HCT116 (cell line): Measurements from ENCODE around the gene MED26. TPM values are rescaled to one million over a fixed set of nuclear protein-coding genes. Genes with fewer than 3 reads are reported as not detected.

ENCODE experiments used
- ATAC-seq: fragments of 200-7000 bp; cut with Tn5 transposase; 2 replicates; pipeline ENCODE4 v1.9.1; 2020; ENCODE audit warnings: mild to moderate bottlenecking, moderate library complexity
- BruUV-seq: library from RNA; stranded (reverse); fragments of 400-500 nt; replicated peaks from 2 replicates; lab custom pipeline; 2021; lab: Mats Ljungman, UMichigan
- CTCF ChIA-PET: fragments of 300-600 bp; sonication (Branson Sonifier 250); formaldehyde crosslinking; loops from one replicate; lab custom pipeline; 2021; ENCODE audit warnings: antibody characterized with exemption; lab: Charles Lee
- POLR2A ChIA-PET: fragments of 300-600, 350-600 bp; sonication (Branson Sonifier 250); formaldehyde crosslinking; loops from one replicate; lab custom pipeline; 2021; ENCODE audit warnings: antibody characterized with exemption; lab: Charles Lee
- RAD21 ChIA-PET, 2 experiments: fragments of 300-600 bp; sonication (Branson Sonifier 250); formaldehyde crosslinking; loops; one replicate each; lab custom pipeline; 2023; ENCODE audit warnings: low total read pairs in 2 of 2; ENCODE audit not compliant: uncharacterized antibody in 2 of 2, unreplicated experiment in 2 of 2, low non-redundant PET in 1 of 2; lab: Charles Lee
- DNase-seq: peaks from one replicate; pipeline ENCODE4 v3.0.0-alpha.2; 2010; ENCODE audit warnings: low read depth, low spot score
- H2AFZ ChIP-seq: fragments of 200-600 bp; shearing (Covaris generic), sonication (generic); 2 replicates; pipeline ENCODE4 v1.6.1; 2017; ENCODE audit warnings: low read depth, mixed run types, mixed read lengths, antibody characterized with exemption, low read length; ENCODE audit not compliant: poor library complexity, severe bottlenecking
- H3K27ac ChIP-seq: 2 replicates; pipeline ENCODE4 v1.5.1; 2012; ENCODE audit warnings: low read depth, low read length
- H3K27me3 ChIP-seq: fragments of 200-600 bp; sonication (generic); 2 replicates; pipeline ENCODE4 v1.6.1; 2016; ENCODE audit warnings: mixed run types, low read length, mixed read lengths; ENCODE audit not compliant: insufficient read depth
- H3K36me3 ChIP-seq, 2 experiments: fragments of 200-500 bp in 1 of 2; fragments of 200-600 bp in 1 of 2; sonication (Bioruptor generic) in 1 of 2; sonication (generic) in 1 of 2; 2 replicates each; pipeline versions ENCODE4 v1.5.1 to v1.6.1; 2014 to 2016; ENCODE audit warnings: low read length in 2 of 2, inconsistent platforms in 1 of 2, mixed read lengths in 1 of 2, mixed run types in 1 of 2; ENCODE audit not compliant: insufficient read depth in 2 of 2, control insufficient read depth in 1 of 2
- H3K4me1 ChIP-seq, 2 experiments: fragments of 200-600 bp in 1 of 2; sonication (generic) in 1 of 2; 2 replicates each; pipeline versions ENCODE4 v1.5.1 to v1.6.1; 2012 to 2017; ENCODE audit warnings: low read length in 2 of 2, inconsistent platforms in 1 of 2, mild to moderate bottlenecking in 1 of 2, mixed read lengths in 1 of 2, mixed run types in 1 of 2, moderate library complexity in 1 of 2; ENCODE audit not compliant: insufficient read depth in 2 of 2, control insufficient read depth in 1 of 2
- H3K4me2 ChIP-seq: fragments of 200-600 bp; sonication (generic); 2 replicates; pipeline ENCODE4 v1.6.1; 2017; ENCODE audit warnings: mixed run types, low read length, mixed read lengths
- H3K4me3 ChIP-seq, 2 experiments: fragments of 200-600 bp in 1 of 2; sonication (generic) in 1 of 2; replicated peaks in 1 of 2; 2 replicates each; pipeline ENCODE4 v1.5.1; 2011 to 2016; ENCODE audit warnings: low read length in 2 of 2, control low read depth in 1 of 2, low read depth in 1 of 2, mild to moderate bottlenecking in 1 of 2, mixed read lengths in 1 of 2, mixed run types in 1 of 2
- H3K79me2 ChIP-seq: fragments of 200-600 bp; sonication (generic); 2 replicates; pipeline ENCODE4 v1.6.1; 2017; ENCODE audit warnings: mild to moderate bottlenecking, mixed run types, low read length, moderate library complexity, mixed read lengths; ENCODE audit not compliant: insufficient read depth
- H3K9ac ChIP-seq: fragments of 200-600 bp; sonication (generic); 2 replicates; pipeline ENCODE4 v1.6.1; 2016; ENCODE audit warnings: low read length, mixed read lengths
- H3K9me2 ChIP-seq: fragments of 200-600 bp; sonication (generic), shearing (Covaris generic); 2 replicates; pipeline ENCODE4 v1.6.1; 2017; ENCODE audit warnings: mixed run types, mild to moderate bottlenecking, moderate library complexity; ENCODE audit not compliant: insufficient read depth
- H3K9me3 ChIP-seq, 2 experiments: fragments of 200-500 bp in 1 of 2; fragments of 200-600 bp in 1 of 2; sonication (Bioruptor generic) in 1 of 2; sonication (generic) in 1 of 2; 2 replicates each; pipeline ENCODE4 v1.6.1; 2014 to 2017; ENCODE audit warnings: low read length in 2 of 2, mixed read lengths in 2 of 2, inconsistent platforms in 1 of 2, low read depth in 1 of 2, mild to moderate bottlenecking in 1 of 2, mixed run types in 1 of 2, moderate library complexity in 1 of 2; ENCODE audit not compliant: control insufficient read depth in 1 of 2, insufficient read depth in 1 of 2
- H4K20me1 ChIP-seq: fragments of 200-600 bp; sonication (generic), shearing (Covaris generic); 2 replicates; pipeline ENCODE4 v1.6.1; 2017; ENCODE audit warnings: mixed run types, mild to moderate bottlenecking, moderate library complexity; ENCODE audit not compliant: insufficient read depth
- CEBPB ChIP-seq: IDR thresholded peaks from 2 replicates; pipeline ENCODE4 v1.6.1; 2012; ENCODE audit warnings: low read depth
- EZH2 ChIP-seq: fragments of 200-600 bp; sonication (generic); IDR thresholded peaks from 2 replicates; pipeline ENCODE4 v1.6.1; 2017; ENCODE audit warnings: antibody characterized with exemption, mixed run types
- EZH2phosphoT487 ChIP-seq: fragments of 200-600 bp; IDR thresholded peaks from 2 replicates; pipeline ENCODE4 v1.6.1; 2018; ENCODE audit warnings: antibody characterized with exemption, borderline replicate concordance
- FOSL1 ChIP-seq: IDR thresholded peaks from 2 replicates; pipeline ENCODE4 v1.6.1; 2012; ENCODE audit warnings: low read depth
- ZNF274 ChIP-seq: fragments of 200-500 bp; sonication (Bioruptor generic); IDR thresholded peaks from 2 replicates; pipeline ENCODE4 v1.6.1; 2014; ENCODE audit warnings: mild to moderate bottlenecking, low read depth, low read length, inconsistent platforms
- intact Hi-C: fragments of 100-400 bp; cut with micrococcal nuclease; formaldehyde crosslinking; loops from 2 replicates; pipeline ENCODE4 v1.10.0; 2022
- total RNA-seq: library from RNA; stranded (reverse); gene quantifications from one replicate; pipeline ENCODE4 v1.2.1, GENCODE V29; 2021; ENCODE audit not compliant: unreplicated experiment
- TF ChIP-seq, protein P1 (sequence below), 3 experiments: fragments of 200-600 bp in 1 of 3; sonication (generic) in 1 of 3; IDR thresholded peaks in 2 of 3; conservative IDR thresholded peaks in 1 of 3; 2 replicates each; pipeline ENCODE4 v1.5.1; 2012 to 2017; ENCODE audit warnings: low read depth in 2 of 3, low read length in 2 of 3, antibody characterized with exemption in 1 of 3, borderline replicate concordance in 1 of 3, control low read depth in 1 of 3, mild to moderate bottlenecking in 1 of 3, mixed read lengths in 1 of 3, mixed run types in 1 of 3, moderate library complexity in 1 of 3; ENCODE audit not compliant: insufficient read depth in 1 of 3
- TF ChIP-seq, protein P2 (sequence below): IDR thresholded peaks from 2 replicates; pipeline ENCODE4 v1.6.1; 2011; ENCODE audit warnings: mild to moderate bottlenecking, low read length, moderate library complexity; ENCODE audit not compliant: insufficient replicate concordance; ENCODE audit errors: extremely low read depth

The MED26 gene
- total RNA-seq, 1 experiment from 2014 or later: 13.3 TPM

DNA sequence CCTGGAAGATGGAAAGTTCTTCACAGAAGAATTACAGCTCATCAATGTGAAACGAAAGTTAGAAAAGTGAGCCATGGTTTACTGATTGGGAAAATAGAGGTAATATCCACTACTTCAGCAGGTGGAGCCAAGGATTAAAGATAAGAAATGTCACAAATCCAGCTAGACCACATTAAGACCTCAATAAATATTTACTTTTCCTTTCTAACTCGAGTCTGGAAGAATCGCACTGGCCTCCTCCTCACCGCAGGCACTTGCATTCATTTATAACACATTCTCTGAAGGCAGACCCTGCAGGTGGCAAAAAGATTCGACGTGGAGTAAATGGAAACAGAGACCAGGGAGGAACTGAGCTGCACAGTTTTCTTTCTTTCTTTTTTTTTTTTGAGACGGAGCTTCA lies 63.2 kb downstream of the MED26 start (continued):
- TF ChIP-seq EZH2 (no peak), EZH2phosphoT487 (no peak), FOSL1 (no peak)
- TF ChIP-seq, all 23 proteins: peak for 0

DNA sequence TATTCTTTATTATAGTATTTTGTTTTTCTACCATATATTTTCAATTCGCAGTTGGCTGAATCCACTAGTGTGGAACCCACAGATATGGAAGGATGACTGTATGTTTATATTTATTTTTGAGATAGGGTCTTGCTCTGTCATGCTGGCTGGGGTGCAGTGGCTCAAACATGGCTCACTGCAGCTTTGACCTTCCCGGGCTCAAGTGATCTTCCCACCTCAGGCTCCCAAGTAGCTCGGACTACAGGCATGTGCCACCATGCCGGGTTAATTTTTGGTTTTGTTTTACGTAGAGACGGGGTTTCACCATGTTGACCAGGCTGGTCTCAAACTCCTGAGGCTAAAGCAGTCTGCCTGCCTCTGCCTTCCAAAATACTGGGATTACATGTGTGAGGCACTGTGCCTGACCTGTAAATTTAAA lies 65.4 kb downstream of the MED26 start:
- Histone ChIP-seq H3K9ac (no peak overlapping the region), H3K9me2 (no peaks in the 10 kb centered on the region), H3K27me3 (no peaks in the 10 kb centered on the region), H3K79me2 (peaks cover 18% of the 10 kb centered on the region; the same call in 1 of the 2 replicates), H3K4me2 (no peak overlapping the region), H4K20me1 (no peaks in the 10 kb centered on the region), H3K36me3 (peaks cover 37 to 39% of the 10 kb centered on the region in 2 experiments), H3K4me3 (no peak overlapping the region), H3K4me1 (no peaks in the 10 kb centered on the region), H3K9me3 (no peaks in the 10 kb centered on the region), H3K27ac (no peak overlapping the region), H2AFZ (no peak overlapping the region)
- BruUV-seq: no TSS peak
- ATAC-seq: no peak
- intact Hi-C loops: no loop called here
- TF ChIP-seq, protein P1, sequence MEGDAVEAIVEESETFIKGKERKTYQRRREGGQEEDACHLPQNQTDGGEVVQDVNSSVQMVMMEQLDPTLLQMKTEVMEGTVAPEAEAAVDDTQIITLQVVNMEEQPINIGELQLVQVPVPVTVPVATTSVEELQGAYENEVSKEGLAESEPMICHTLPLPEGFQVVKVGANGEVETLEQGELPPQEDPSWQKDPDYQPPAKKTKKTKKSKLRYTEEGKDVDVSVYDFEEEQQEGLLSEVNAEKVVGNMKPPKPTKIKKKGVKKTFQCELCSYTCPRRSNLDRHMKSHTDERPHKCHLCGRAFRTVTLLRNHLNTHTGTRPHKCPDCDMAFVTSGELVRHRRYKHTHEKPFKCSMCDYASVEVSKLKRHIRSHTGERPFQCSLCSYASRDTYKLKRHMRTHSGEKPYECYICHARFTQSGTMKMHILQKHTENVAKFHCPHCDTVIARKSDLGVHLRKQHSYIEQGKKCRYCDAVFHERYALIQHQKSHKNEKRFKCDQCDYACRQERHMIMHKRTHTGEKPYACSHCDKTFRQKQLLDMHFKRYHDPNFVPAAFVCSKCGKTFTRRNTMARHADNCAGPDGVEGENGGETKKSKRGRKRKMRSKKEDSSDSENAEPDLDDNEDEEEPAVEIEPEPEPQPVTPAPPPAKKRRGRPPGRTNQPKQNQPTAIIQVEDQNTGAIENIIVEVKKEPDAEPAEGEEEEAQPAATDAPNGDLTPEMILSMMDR (IDR thresholded peaks at IDR 0.05 in 2 of 3, conservative IDR thresholded peaks at IDR 0.05 in 1 of 3; ENCODE audit: borderline replicate concordance in 1 of 3, insufficient read depth in 1 of 3, low read depth in 2 of 3, low read length in 2 of 3): no peak
- TF ChIP-seq, protein P2, sequence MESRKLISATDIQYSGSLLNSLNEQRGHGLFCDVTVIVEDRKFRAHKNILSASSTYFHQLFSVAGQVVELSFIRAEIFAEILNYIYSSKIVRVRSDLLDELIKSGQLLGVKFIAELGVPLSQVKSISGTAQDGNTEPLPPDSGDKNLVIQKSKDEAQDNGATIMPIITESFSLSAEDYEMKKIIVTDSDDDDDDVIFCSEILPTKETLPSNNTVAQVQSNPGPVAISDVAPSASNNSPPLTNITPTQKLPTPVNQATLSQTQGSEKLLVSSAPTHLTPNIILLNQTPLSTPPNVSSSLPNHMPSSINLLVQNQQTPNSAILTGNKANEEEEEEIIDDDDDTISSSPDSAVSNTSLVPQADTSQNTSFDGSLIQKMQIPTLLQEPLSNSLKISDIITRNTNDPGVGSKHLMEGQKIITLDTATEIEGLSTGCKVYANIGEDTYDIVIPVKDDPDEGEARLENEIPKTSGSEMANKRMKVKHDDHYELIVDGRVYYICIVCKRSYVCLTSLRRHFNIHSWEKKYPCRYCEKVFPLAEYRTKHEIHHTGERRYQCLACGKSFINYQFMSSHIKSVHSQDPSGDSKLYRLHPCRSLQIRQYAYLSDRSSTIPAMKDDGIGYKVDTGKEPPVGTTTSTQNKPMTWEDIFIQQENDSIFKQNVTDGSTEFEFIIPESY: no peak
- TF ChIP-seq ZNF274 (no peak), CEBPB (no peak)
- DNase-seq: no peak
- RAD21 ChIA-PET: no interaction called here
- POLR2A ChIA-PET: no interaction called here
- CTCF ChIA-PET: no interaction called here
